ENCODE data around the gene RTL5.

- TF ChIP-seq, protein P1, sequence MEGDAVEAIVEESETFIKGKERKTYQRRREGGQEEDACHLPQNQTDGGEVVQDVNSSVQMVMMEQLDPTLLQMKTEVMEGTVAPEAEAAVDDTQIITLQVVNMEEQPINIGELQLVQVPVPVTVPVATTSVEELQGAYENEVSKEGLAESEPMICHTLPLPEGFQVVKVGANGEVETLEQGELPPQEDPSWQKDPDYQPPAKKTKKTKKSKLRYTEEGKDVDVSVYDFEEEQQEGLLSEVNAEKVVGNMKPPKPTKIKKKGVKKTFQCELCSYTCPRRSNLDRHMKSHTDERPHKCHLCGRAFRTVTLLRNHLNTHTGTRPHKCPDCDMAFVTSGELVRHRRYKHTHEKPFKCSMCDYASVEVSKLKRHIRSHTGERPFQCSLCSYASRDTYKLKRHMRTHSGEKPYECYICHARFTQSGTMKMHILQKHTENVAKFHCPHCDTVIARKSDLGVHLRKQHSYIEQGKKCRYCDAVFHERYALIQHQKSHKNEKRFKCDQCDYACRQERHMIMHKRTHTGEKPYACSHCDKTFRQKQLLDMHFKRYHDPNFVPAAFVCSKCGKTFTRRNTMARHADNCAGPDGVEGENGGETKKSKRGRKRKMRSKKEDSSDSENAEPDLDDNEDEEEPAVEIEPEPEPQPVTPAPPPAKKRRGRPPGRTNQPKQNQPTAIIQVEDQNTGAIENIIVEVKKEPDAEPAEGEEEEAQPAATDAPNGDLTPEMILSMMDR (conservative IDR thresholded peaks at IDR 0.05; ENCODE audit: low read depth in 2 of 2) = no peak
- TF ChIP-seq EZH2 (IDR thresholded peaks at IDR 0.05; ENCODE audit: low read depth, unreplicated experiment) (no peak), EZH2phosphoT487 (IDR thresholded peaks at IDR 0.05; ENCODE audit: unreplicated experiment) (no peak), POLR2AphosphoS5 (IDR thresholded peaks at IDR 0.05; ENCODE audit: low read depth) (no peak), REST (IDR thresholded peaks at IDR 0.05; ENCODE audit: unreplicated experiment) (no peak), STAT1 (IDR thresholded peaks at IDR 0.05; ENCODE audit: unreplicated experiment) (no peak), JUNB (IDR thresholded peaks at IDR 0.05; ENCODE audit: unreplicated experiment) (no peak), CREB1 (CRISPR knock-in tag; IDR thresholded peaks at IDR 0.05; ENCODE audit: low read depth) (no peak), NANOG (IDR thresholded peaks at IDR 0.05; ENCODE audit: borderline replicate concordance) (no peak)
Observed at GRCh38 chrX:72141372-72142004, 9.8 kb upstream of the RTL5 start.

Data from GM23338 (cell line).